ENCODE data around the gene PLA2G6.

PLA2G6 gene

GRCh38 chr22:38107692-38108515 lies 73.7 kb downstream of the PLA2G6 start:
- H3K4me2 ChIP-seq (ENCODE audit: insufficient read depth, low read length): no peak overlapping the region
- no peak for ATAC-seq (ENCODE audit: insufficient read depth, low read depth)
- peaks cover 13% of the 10 kb centered on the region for H3K36me3 ChIP-seq (ENCODE audit: insufficient read depth, low read length)
- no peaks in the 10 kb centered on the region for H4K20me1 ChIP-seq (ENCODE audit: insufficient read depth, low read length)
- TF ChIP-seq CTCF (IDR thresholded peaks at IDR 0.05; ENCODE audit: borderline replicate concordance, extremely low read depth, low read length, poor library complexity, severe bottlenecking): no peak
- no peak for TF ChIP-seq EZH2 (IDR thresholded peaks at IDR 0.05; ENCODE audit: borderline replicate concordance, low read depth, low read length, severe bottlenecking)
- H3K27me3 ChIP-seq (ENCODE audit: insufficient read depth, low read length, poor library complexity): no peaks in the 10 kb centered on the region
- no peak overlapping the region for H3K9ac ChIP-seq (ENCODE audit: low read depth, low read length)
- no peaks in the 10 kb centered on the region for H3K4me1 ChIP-seq (ENCODE audit: insufficient read depth, low read length)
- no peaks in the 10 kb centered on the region for H3K9me3 ChIP-seq (ENCODE audit: insufficient read depth, low read length, severe bottlenecking)
- no peak overlapping the region for H3K4me3 ChIP-seq (ENCODE audit: low read depth in 1 of 2, low read length in 2 of 2)
- H3K27ac ChIP-seq (ENCODE audit: low read length): no peak overlapping the region
- no peak overlapping the region for H2AFZ ChIP-seq (ENCODE audit: low read depth, low read length)
- no peak for DNase-seq
- no peaks in the 10 kb centered on the region for H3K79me2 ChIP-seq (ENCODE audit: insufficient read depth, low read length)

GRCh38 chr22:38106814-38107578 lies 74.6 kb downstream of the PLA2G6 start:
- DNase-seq: no peak
- ATAC-seq (ENCODE audit: insufficient read depth, low read depth): no peak
- Histone ChIP-seq H3K9ac (ENCODE audit: low read depth, low read length) (no peak overlapping the region), H3K36me3 (ENCODE audit: insufficient read depth, low read length) (peaks cover 7% of the 10 kb centered on the region), H3K79me2 (ENCODE audit: insufficient read depth, low read length) (no peaks in the 10 kb centered on the region), H4K20me1 (ENCODE audit: insufficient read depth, low read length) (no peaks in the 10 kb centered on the region), H3K27me3 (ENCODE audit: insufficient read depth, low read length, poor library complexity) (no peaks in the 10 kb centered on the region), H3K4me2 (ENCODE audit: insufficient read depth, low read length) (no peak overlapping the region), H3K27ac (ENCODE audit: low read length) (no peak overlapping the region), H2AFZ (ENCODE audit: low read depth, low read length) (no peak overlapping the region), H3K9me3 (ENCODE audit: insufficient read depth, low read length, severe bottlenecking) (no peaks in the 10 kb centered on the region), H3K4me1 (ENCODE audit: insufficient read depth, low read length) (no peaks in the 10 kb centered on the region), H3K4me3 (ENCODE audit: low read depth in 1 of 2, low read length in 2 of 2) (no peak overlapping the region)
- TF ChIP-seq CTCF (IDR thresholded peaks at IDR 0.05; ENCODE audit: borderline replicate concordance, extremely low read depth, low read length, poor library complexity, severe bottlenecking) (no peak), EZH2 (IDR thresholded peaks at IDR 0.05; ENCODE audit: borderline replicate concordance, low read depth, low read length, severe bottlenecking) (no peak)

GRCh38 chr22:38104084-38104483 lies 77.5 kb downstream of the PLA2G6 start:
- no peaks in the 10 kb centered on the region for H3K9me3 ChIP-seq (ENCODE audit: insufficient read depth, low read length, severe bottlenecking)
- no peaks in the 10 kb centered on the region for H3K36me3 ChIP-seq (ENCODE audit: insufficient read depth, low read length)
- no peak overlapping the region for H3K4me3 ChIP-seq (ENCODE audit: low read depth in 1 of 2, low read length in 2 of 2)
- H3K27ac ChIP-seq (ENCODE audit: low read length): no peak overlapping the region
- peak; percentile 44 for TF ChIP-seq CTCF (IDR thresholded peaks at IDR 0.05; ENCODE audit: borderline replicate concordance, extremely low read depth, low read length, poor library complexity, severe bottlenecking)
- no peak for TF ChIP-seq EZH2 (IDR thresholded peaks at IDR 0.05; ENCODE audit: borderline replicate concordance, low read depth, low read length, severe bottlenecking)
- H3K27me3 ChIP-seq (ENCODE audit: insufficient read depth, low read length, poor library complexity): no peaks in the 10 kb centered on the region
- no peaks in the 10 kb centered on the region for H3K79me2 ChIP-seq (ENCODE audit: insufficient read depth, low read length)
- no peaks in the 10 kb centered on the region for H4K20me1 ChIP-seq (ENCODE audit: insufficient read depth, low read length)
- no peak for DNase-seq
- ATAC-seq (ENCODE audit: insufficient read depth, low read depth): no peak
- no peak overlapping the region for H2AFZ ChIP-seq (ENCODE audit: low read depth, low read length)
- no peak overlapping the region for H3K9ac ChIP-seq (ENCODE audit: low read depth, low read length)
- no peak overlapping the region for H3K4me2 ChIP-seq (ENCODE audit: insufficient read depth, low read length)
- no peaks in the 10 kb centered on the region for H3K4me1 ChIP-seq (ENCODE audit: insufficient read depth, low read length)
